Measurements from ENCODE around the gene PSEN2.

DNA sequence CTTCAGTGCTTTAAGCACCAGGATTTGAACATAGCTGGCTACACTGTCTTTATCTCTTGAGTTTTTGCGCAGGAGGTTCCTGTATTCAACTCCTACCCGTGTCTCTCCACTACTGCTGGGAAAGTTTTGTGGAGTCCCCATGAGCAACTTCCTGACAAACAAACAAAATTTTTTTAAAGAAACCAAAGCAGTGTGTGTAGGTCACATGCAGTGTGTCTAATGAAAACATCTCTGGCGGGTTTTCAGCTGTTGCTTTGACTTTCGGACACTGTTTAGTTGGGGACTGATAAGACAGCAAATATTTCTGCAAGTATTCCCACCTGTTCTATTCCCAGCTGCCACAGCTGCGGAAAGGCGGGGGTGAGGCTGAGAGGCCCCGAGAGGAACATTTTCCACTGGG, 2.0 kb downstream of the PSEN2 start:
- TF ChIP-seq, protein P1, sequence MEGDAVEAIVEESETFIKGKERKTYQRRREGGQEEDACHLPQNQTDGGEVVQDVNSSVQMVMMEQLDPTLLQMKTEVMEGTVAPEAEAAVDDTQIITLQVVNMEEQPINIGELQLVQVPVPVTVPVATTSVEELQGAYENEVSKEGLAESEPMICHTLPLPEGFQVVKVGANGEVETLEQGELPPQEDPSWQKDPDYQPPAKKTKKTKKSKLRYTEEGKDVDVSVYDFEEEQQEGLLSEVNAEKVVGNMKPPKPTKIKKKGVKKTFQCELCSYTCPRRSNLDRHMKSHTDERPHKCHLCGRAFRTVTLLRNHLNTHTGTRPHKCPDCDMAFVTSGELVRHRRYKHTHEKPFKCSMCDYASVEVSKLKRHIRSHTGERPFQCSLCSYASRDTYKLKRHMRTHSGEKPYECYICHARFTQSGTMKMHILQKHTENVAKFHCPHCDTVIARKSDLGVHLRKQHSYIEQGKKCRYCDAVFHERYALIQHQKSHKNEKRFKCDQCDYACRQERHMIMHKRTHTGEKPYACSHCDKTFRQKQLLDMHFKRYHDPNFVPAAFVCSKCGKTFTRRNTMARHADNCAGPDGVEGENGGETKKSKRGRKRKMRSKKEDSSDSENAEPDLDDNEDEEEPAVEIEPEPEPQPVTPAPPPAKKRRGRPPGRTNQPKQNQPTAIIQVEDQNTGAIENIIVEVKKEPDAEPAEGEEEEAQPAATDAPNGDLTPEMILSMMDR (conservative IDR thresholded peaks at IDR 0.05): no peak
- no peak for TF ChIP-seq EZH2 (IDR thresholded peaks at IDR 0.05; ENCODE audit: low read depth)
